GM20000 (cell line): ENCODE data around the gene DYTN.

Experiments used
- DNase-seq: peaks from one replicate; pipeline ENCODE4 v3.0.0; 2012; ENCODE audit warnings: low spot score
- TF ChIP-seq, protein P1 (sequence below): IDR thresholded peaks from 2 replicates; pipeline ENCODE4 v1.5.1; 2012; ENCODE audit warnings: mild to moderate bottlenecking, control low read depth; ENCODE audit errors: extremely low read depth, missing control alignments

Gene DYTN

DNA sequence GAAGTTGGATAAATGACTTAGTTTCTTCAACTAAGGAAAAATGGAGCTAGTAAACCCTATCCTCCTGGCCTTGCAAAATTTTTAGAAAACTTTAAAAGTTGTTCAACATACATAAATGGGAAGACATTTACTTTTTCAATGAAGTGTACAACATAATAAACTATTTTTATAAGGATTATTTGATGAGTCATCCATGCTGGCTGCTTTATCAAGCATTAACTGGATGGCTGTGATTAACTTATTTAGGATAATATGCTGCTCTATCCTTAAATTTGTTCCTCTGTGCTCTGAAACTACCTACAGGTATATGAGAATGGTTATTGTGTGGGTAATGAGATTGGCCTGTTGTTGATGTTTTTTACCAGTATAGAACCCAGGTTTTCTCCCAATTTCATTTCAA, 21.3 kb downstream of the DYTN start:
- TF ChIP-seq, protein P1, sequence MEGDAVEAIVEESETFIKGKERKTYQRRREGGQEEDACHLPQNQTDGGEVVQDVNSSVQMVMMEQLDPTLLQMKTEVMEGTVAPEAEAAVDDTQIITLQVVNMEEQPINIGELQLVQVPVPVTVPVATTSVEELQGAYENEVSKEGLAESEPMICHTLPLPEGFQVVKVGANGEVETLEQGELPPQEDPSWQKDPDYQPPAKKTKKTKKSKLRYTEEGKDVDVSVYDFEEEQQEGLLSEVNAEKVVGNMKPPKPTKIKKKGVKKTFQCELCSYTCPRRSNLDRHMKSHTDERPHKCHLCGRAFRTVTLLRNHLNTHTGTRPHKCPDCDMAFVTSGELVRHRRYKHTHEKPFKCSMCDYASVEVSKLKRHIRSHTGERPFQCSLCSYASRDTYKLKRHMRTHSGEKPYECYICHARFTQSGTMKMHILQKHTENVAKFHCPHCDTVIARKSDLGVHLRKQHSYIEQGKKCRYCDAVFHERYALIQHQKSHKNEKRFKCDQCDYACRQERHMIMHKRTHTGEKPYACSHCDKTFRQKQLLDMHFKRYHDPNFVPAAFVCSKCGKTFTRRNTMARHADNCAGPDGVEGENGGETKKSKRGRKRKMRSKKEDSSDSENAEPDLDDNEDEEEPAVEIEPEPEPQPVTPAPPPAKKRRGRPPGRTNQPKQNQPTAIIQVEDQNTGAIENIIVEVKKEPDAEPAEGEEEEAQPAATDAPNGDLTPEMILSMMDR, result no peak
- no peak for DNase-seq

DNA sequence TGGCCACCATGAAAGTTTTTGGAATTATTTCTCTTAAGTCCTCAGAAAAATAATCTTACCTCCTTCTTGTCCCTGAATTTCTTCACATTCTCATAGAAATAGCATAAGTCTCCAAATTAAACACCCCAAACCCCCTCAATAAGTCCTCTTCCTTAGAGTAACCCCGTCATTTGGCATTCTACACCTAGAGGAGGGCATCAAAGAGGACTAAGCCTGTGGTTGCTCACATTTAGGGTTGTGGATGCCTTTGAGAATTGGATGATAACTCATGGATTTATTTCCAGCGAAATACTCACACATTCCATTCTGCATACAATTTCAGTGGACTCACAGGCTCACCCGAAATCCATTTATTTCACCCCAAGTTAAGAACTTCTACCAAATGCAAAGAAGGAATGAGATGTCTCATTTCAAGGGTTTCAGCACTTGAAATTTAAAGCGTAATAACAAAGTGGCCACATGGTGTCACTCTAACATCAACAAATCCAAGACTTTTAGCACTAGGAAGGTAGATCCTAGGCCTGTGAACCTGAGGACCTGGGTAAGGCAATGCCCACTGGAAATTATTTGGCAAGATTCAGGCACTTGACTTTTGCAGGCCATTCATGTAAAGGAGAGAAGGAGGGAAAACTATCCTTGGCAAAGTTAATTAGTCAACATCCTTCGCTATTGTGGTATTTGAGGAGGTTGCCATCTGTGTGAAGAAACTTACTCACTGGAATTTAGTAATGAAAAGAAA, 24.6 kb downstream of the DYTN start:
- peak; percentile 51 for DNase-seq
- TF ChIP-seq, protein P1, result peak; percentile 33

DNA sequence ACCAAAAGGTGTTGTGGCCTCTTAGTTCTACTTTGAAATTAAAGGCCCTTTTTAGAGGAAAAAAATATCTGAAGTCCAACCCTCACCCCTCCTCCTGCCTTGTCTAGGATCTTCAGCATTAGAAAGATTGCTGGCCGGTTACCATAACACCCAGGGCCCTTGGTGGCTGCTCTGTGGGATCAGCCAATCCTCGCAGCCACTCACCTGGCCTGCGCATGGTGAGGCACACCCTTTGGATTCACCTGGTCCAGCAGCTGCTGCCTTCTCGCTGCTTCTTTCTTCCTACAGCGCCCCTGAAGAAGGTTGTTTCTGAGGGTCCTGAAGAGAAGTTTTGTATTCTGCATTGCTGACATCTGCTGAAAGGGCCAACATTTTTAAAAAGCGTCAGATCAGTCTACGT, 25.2 kb downstream of the DYTN start:
- TF ChIP-seq, protein P1, result no peak
- DNase-seq, result no peak

DNA sequence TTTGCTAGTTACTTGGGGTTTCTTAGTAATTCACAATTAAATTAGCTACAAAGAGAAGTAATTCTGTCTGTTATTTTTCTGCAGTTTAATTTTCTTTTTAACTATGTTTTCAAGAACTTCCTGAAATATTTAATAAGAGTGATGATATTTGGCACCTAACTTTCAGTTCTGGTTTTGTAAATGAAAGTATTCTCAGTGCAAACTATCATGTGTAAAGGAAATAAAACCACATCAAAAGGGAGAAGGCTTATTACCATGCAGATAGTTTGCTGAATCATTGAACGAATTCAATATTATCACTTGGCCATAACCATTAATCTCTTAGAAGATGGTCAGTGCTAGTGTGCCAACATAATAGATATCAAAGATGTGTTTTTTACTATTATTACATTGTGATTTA, 29.2 kb downstream of the DYTN start:
- no peak for DNase-seq
- TF ChIP-seq, protein P1, result no peak

DNA sequence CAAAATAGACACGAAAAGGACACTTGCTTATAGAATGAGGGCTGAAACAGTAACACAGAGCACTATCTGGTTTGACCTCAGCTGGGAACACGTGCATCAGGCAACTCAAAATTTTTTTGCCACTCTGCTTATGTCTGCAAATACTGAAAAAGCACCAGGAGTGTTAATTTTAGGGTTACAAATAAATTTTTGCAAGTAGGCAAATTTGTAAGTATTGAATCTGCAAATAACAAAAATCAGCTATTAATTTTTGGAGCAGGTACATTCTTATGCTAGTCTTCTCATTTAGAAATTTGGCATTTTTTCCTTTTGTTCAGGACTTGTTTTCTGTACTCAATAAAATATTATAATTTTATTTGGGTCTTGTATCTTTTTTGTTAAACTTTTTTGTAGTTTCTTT, 29.7 kb downstream of the DYTN start:
- DNase-seq, result no peak
- TF ChIP-seq, protein P1, result no peak

DNA sequence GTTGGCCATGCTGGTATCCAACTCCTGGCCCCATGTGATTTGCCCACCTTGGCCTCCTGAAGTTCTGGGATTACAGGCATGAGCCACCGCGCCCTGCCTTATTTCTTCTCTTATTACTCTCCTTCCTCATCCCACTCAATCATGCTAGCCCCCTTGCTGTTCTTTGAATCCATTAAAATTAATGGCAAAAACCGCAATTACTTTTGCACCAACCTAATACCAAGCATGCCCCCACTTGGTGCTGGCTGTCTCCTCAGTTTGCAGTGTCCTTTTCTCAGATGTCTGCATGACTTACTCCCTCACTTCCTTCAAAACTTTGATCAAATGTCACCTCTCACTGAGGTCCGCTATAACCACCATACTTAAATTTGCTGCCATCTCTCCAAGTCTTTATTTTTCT, 34.6 kb downstream of the DYTN start:
- DNase-seq, result no peak
- TF ChIP-seq, protein P1, result no peak

DNA sequence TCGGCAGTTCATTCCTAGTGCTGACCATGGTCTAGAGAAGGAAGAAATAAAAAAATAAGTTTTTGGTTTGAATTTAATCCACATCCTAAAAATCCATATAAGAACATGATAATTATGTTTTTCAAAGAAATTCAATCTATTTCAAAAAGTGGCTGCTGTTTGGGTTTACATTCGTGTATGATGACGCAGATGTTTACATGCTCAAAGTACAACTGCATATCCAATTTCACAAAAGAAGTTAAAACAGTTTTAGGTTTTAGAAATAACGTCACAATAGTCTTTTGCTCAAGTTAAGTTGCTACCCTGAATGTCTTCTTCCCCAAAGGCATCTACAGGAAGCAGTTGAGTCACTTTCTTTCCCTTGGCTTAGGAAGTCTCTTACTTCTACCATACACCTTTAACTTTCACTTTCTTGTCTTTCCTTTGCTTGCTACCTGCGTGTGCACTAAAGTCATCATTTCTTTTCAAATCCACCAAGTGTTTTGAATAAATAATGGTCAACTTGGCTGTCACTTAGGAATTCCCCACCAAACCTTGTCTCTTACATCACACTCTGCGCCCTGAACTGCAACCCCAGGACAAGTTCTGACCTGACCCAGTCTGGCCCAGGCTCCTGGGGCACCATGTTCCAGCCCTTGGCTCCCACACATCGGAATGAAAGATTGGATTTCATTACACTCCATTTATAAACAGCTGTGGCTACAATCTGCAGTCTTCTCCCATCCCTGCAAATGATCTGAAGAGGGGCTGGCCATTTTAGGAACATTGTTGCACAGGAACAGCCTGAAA, 47.5 kb downstream of the DYTN start:
- DNase-seq, result no peak
- TF ChIP-seq, protein P1, result no peak
